ENCODE measurements around the gene ADIPOR1. TPM values are rescaled to one million over a fixed set of nuclear protein-coding genes. Genes with fewer than 3 reads are reported as not detected.
"Not testable (repeated sequence)": the region's sequence is repeated elsewhere in the genome, so short reads cannot be mapped to it uniquely, and the experiment has no call there.

ADIPOR1 gene
- total RNA-seq, 2 experiments from 2014 or later, result 49.4 to 57.4 TPM

DNA sequence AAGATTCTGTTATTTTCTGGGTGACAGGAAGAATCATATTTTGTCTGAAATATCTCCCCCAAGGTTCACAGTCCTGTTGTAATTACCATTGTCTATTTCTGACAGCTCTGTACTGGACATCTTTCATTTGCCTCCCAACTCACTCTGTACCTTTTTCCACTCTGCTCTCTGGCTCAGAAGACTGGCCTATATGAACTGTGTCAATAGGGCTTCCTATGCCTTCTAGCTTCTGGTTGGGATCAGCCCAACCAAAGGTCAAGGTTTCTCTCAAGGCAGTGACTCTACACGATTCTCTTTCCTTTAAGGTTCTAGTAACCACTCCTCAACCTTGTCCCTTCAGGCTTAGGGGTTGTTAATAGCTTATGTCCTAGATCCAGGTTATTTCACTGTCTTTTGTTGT, 48.6 kb downstream of the ADIPOR1 start:
- intact Hi-C loops (cut with micrococcal nuclease; ENCODE audit: unreplicated experiment), result no loop called here
- Histone ChIP-seq H3K4me2 (ENCODE audit: low read length) (no peak overlapping the region), H3K79me2 (ENCODE audit: insufficient read depth, low read depth, low read length) (no peaks in the 10 kb centered on the region), H3K9me3 (ENCODE audit: low read length) (no peaks in the 10 kb centered on the region), H3K36me3 (ENCODE audit: insufficient read depth, low read length) (peaks cover 90% of the 10 kb centered on the region), H3K27ac (ENCODE audit: low read depth, low read length, poor library complexity, severe bottlenecking) (no peak overlapping the region), H2AFZ (ENCODE audit: low read length) (no peak overlapping the region), H3K9me2 (ENCODE audit: insufficient read depth, low read length) (no peaks in the 10 kb centered on the region), H3K4me1 (ENCODE audit: insufficient read depth, low read length, poor library complexity, severe bottlenecking) (no peaks in the 10 kb centered on the region), H3K4me3 (ENCODE audit: low read depth, low read length, poor library complexity, severe bottlenecking) (no peak overlapping the region), H4K20me1 (ENCODE audit: insufficient read depth, low read length) (no peaks in the 10 kb centered on the region)
- CTCF ChIA-PET (ENCODE audit: unreplicated experiment), result no interaction called here
- no peak for DNase-seq (ENCODE audit: low spot score)
- POLR2A ChIA-PET, result interaction anchor here (0.6 to 1.7 kb wide), 2 partner anchors 21 to 71 kb away, joined by 3 to 4 read pairs; partner anchors contain the start of gene RABIF
- no peak for TF ChIP-seq CTCF (conservative IDR thresholded peaks at IDR 0.05; ENCODE audit: low read length)
- TF ChIP-seq EZH2phosphoT487 (IDR thresholded peaks at IDR 0.05; ENCODE audit: borderline replicate concordance, low read depth, low read length), result no peak
- BruUV-seq (replicated peaks), result TSS peak; percentile 33

GRCh38 chr1:202908998-202909397, 49.1 kb downstream of the ADIPOR1 start:
- Histone ChIP-seq H3K4me3 (ENCODE audit: low read depth, low read length, poor library complexity, severe bottlenecking) (no peak overlapping the region), H2AFZ (ENCODE audit: low read length) (no peak overlapping the region), H3K79me2 (ENCODE audit: insufficient read depth, low read depth, low read length) (no peaks in the 10 kb centered on the region), H3K9me3 (ENCODE audit: low read length) (no peaks in the 10 kb centered on the region), H3K9me2 (ENCODE audit: insufficient read depth, low read length) (no peaks in the 10 kb centered on the region), H3K4me2 (ENCODE audit: low read length) (no peak overlapping the region), H4K20me1 (ENCODE audit: insufficient read depth, low read length) (no peaks in the 10 kb centered on the region), H3K36me3 (ENCODE audit: insufficient read depth, low read length) (peaks cover 90% of the 10 kb centered on the region), H3K27ac (ENCODE audit: low read depth, low read length, poor library complexity, severe bottlenecking) (no peak overlapping the region), H3K4me1 (ENCODE audit: insufficient read depth, low read length, poor library complexity, severe bottlenecking) (no peaks in the 10 kb centered on the region)
- POLR2A ChIA-PET, result interaction anchor here (1.7 kb wide), 1 partner anchor 20 kb away, joined by 4 read pairs; the partner anchor contains the start of gene RABIF
- BruUV-seq (replicated peaks), result no TSS peak
- CTCF ChIA-PET (ENCODE audit: unreplicated experiment), result no interaction called here
- DNase-seq (ENCODE audit: low spot score), result no peak
- intact Hi-C loops (cut with micrococcal nuclease; ENCODE audit: unreplicated experiment), result no loop called here
- no peak for TF ChIP-seq EZH2phosphoT487 (IDR thresholded peaks at IDR 0.05; ENCODE audit: borderline replicate concordance, low read depth, low read length)
- TF ChIP-seq CTCF (conservative IDR thresholded peaks at IDR 0.05; ENCODE audit: low read length), result no peak

- no peaks in the 10 kb centered on the region for H3K9me3 ChIP-seq (ENCODE audit: low read length)
- H3K4me3 ChIP-seq (ENCODE audit: low read depth, low read length, poor library complexity, severe bottlenecking), result no peak overlapping the region
- TF ChIP-seq CTCF (conservative IDR thresholded peaks at IDR 0.05; ENCODE audit: low read length), result no peak
- no peak for TF ChIP-seq EZH2phosphoT487 (IDR thresholded peaks at IDR 0.05; ENCODE audit: borderline replicate concordance, low read depth, low read length)
- H3K4me2 ChIP-seq (ENCODE audit: low read length), result no peak overlapping the region
- CTCF ChIA-PET (ENCODE audit: unreplicated experiment), result no interaction called here
- peaks cover 90% of the 10 kb centered on the region for H3K36me3 ChIP-seq (ENCODE audit: insufficient read depth, low read length)
- BruUV-seq (replicated peaks), result no TSS peak
- H2AFZ ChIP-seq (ENCODE audit: low read length), result no peak overlapping the region
- H3K9me2 ChIP-seq (ENCODE audit: insufficient read depth, low read length), result no peaks in the 10 kb centered on the region
- no peak for DNase-seq (ENCODE audit: low spot score)
- H3K4me1 ChIP-seq (ENCODE audit: insufficient read depth, low read length, poor library complexity, severe bottlenecking), result no peaks in the 10 kb centered on the region
- H3K79me2 ChIP-seq (ENCODE audit: insufficient read depth, low read depth, low read length), result no peaks in the 10 kb centered on the region
- no peak overlapping the region for H3K27ac ChIP-seq (ENCODE audit: low read depth, low read length, poor library complexity, severe bottlenecking)
- intact Hi-C loops (cut with micrococcal nuclease; ENCODE audit: unreplicated experiment), result no loop called here
- no peaks in the 10 kb centered on the region for H4K20me1 ChIP-seq (ENCODE audit: insufficient read depth, low read length)
- POLR2A ChIA-PET, result no interaction called here
Measured at GRCh38 chr1:202905331-202905730, 52.8 kb downstream of the ADIPOR1 start.

GRCh38 chr1:202903808-202904207, 54.3 kb downstream of the ADIPOR1 start:
- intact Hi-C loops (cut with micrococcal nuclease; ENCODE audit: unreplicated experiment); BruUV-seq (replicated peaks); H4K20me1 ChIP-seq (ENCODE audit: insufficient read depth, low read length); H3K9me3 ChIP-seq (ENCODE audit: low read length); H2AFZ ChIP-seq (ENCODE audit: low read length); H3K27ac ChIP-seq (ENCODE audit: low read depth, low read length, poor library complexity, severe bottlenecking); H3K79me2 ChIP-seq (ENCODE audit: insufficient read depth, low read depth, low read length); DNase-seq (ENCODE audit: low spot score); H3K4me2 ChIP-seq (ENCODE audit: low read length); CTCF ChIA-PET (ENCODE audit: unreplicated experiment); H3K9me2 ChIP-seq (ENCODE audit: insufficient read depth, low read length); H3K4me3 ChIP-seq (ENCODE audit: low read depth, low read length, poor library complexity, severe bottlenecking); H3K4me1 ChIP-seq (ENCODE audit: insufficient read depth, low read length, poor library complexity, severe bottlenecking): not testable (repeated sequence)
- peaks cover 89% of the 10 kb centered on the region for H3K36me3 ChIP-seq (ENCODE audit: insufficient read depth, low read length)
- POLR2A ChIA-PET, result interaction anchor here (0.6 to 0.8 kb wide), 3 partner anchors 9 to 24 kb away, joined by 3 to 6 read pairs (median 3); partner anchors contain the start of gene KLHL12
